ENCODE measurements around the gene PSENEN.
"Not testable (repeated sequence)": the region's sequence is repeated elsewhere in the genome, so short reads cannot be mapped to it uniquely, and the experiment has no call there.

The PSENEN gene

GRCh38 chr19:35753634-35754369, 8.4 kb downstream of the PSENEN start:
- no peak for DNase-seq

GRCh38 chr19:35754370-35755130, 9.1 kb downstream of the PSENEN start:
- DNase-seq: no peak

GRCh38 chr19:35755131-35755549, 9.7 kb downstream of the PSENEN start:
- DNase-seq: no peak

- no peak for DNase-seq
These were observed 10.3 kb downstream of the PSENEN start for GRCh38 chr19:35755550-35756376.

GRCh38 chr19:35756377-35757230, 11.2 kb downstream of the PSENEN start, which contains the start of gene HSPB6:
Gene HSPB6, minus strand, starts transcription at chr19:35757029. Its CDS starts 21 bp downstream, at chr19:35757008.
- DNase-seq: no peak

GRCh38 chr19:35757231-35757748, 11.8 kb downstream of the PSENEN start:
- peak; percentile 22 for DNase-seq

- DNase-seq: peak; percentile 99
These were observed 12.5 kb downstream of the PSENEN start, which contains the start of gene PROSER3 for GRCh38 chr19:35757749-35758608. Gene PROSER3, plus strand, starts transcription at chr19:35758176. Its CDS starts 40 bp downstream, at chr19:35758216.

GRCh38 chr19:35759697-35760096, 14.2 kb downstream of the PSENEN start:
- no peak for DNase-seq

- no peak for DNase-seq
These were observed 15.4 kb downstream of the PSENEN start for GRCh38 chr19:35760711-35761349.

- DNase-seq: no peak
These were observed 19.2 kb downstream of the PSENEN start for GRCh38 chr19:35764432-35765315.

- no peak for DNase-seq
These were observed 21.2 kb downstream of the PSENEN start for GRCh38 chr19:35766571-35767104.

- no peak for DNase-seq
These were observed 22.0 kb downstream of the PSENEN start for GRCh38 chr19:35767288-35768081.

GRCh38 chr19:35768082-35768421, 22.6 kb downstream of the PSENEN start:
- DNase-seq: no peak

GRCh38 chr19:35772362-35772761, 26.9 kb downstream of the PSENEN start:
- DNase-seq: not testable (repeated sequence)

GRCh38 chr19:35773020-35773806, 27.8 kb downstream of the PSENEN start:
- no peak for DNase-seq

- DNase-seq: no peak
These were observed 29.0 kb downstream of the PSENEN start for GRCh38 chr19:35774274-35775045.

GRCh38 chr19:35775046-35775297, 29.5 kb downstream of the PSENEN start:
- no peak for DNase-seq

All from NCI-H2029 (cell line).